Right atrium auricular region (tissue), 2 donors: ENCODE data around the gene CADPS2. TPM values are rescaled to one million over a fixed set of nuclear protein-coding genes. Genes with fewer than 3 reads are reported as not detected.

Experiments
- DNase-seq: peaks from one replicate; pipeline ENCODE4 v3.0.0-alpha.2; 2019; ENCODE audit warnings: low spot score
- H3K27ac ChIP-seq, 2 donors: fragments of 200-600 bp; sonication (generic); 1 replicate in 1 of 2; 2 replicates in 1 of 2; pipeline ENCODE4 v1.5.1; 2016 to 2019
- H3K27me3 ChIP-seq, 2 donors: fragments of 200-600 bp; sonication (generic); one replicate each; pipeline versions ENCODE4 v1.5.1 to v1.6.0; 2017 to 2019
- H3K36me3 ChIP-seq: fragments of 200-600 bp; sonication (generic); one replicate; pipeline ENCODE4 v1.5.1; 2016
- H3K4me1 ChIP-seq, 2 donors: fragments of 200-600 bp; sonication (generic); one replicate each; pipeline versions ENCODE4 v1.5.1 to v1.6.0; 2017 to 2019
- H3K4me3 ChIP-seq, 2 donors: fragments of 200-600 bp; sonication (generic); 1 replicate in 1 of 2; 2 replicates in 1 of 2; pipeline ENCODE4 v1.5.1; 2017 to 2019; ENCODE audit warnings: mild to moderate bottlenecking in 1 of 2, moderate library complexity in 1 of 2
- H3K9me3 ChIP-seq, 2 donors: fragments of 200-600 bp; sonication (generic); one replicate each; pipeline ENCODE4 v1.5.1; 2019
- CTCF ChIP-seq, 2 donors: fragments of 200-600 bp; sonication (generic); IDR thresholded peaks; one replicate each; pipeline ENCODE4 v1.5.1; 2019; ENCODE audit warnings: antibody characterized with exemption in 2 of 2
- total RNA-seq, 2 donors: library from RNA; depleted of rRNA; stranded (reverse); fragments of >200 nt; gene quantifications; one replicate each; pipeline ENCODE4 v1.1.0, GENCODE V29; 2016

The CADPS2 gene
- total RNA-seq, 2 donors from 2014 or later, result 11.8 to 19.9 TPM

DNA sequence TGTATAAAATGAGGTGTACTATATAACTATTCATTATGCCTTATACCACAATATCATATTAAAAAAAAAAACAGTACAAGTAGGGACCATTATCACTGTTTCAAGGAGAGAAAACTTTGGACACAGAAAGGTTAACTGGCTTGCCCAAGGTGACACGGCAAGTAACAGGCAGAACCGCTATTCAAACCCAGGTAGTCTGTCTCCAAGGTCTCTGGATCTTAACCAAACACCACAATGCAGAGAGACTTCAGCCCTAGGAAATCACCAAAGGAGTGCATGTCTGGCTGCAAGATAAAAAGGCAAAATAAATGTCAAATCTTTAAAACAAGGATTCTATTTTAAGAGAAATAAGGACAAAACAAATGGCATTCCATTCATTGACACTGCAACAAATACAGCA is 56.3 kb downstream of the CADPS2 start:
- Histone ChIP-seq H3K4me3 (no peak overlapping the region), H3K36me3 (no peaks in the 10 kb centered on the region), H3K27ac (no peak overlapping the region), H3K27me3 (no peaks in the 10 kb centered on the region), H3K4me1 (no peaks in the 10 kb centered on the region), H3K9me3 (no peaks in the 10 kb centered on the region)
- DNase-seq, result no peak
- TF ChIP-seq CTCF (IDR thresholded peaks at IDR 0.05), result no peak

DNA sequence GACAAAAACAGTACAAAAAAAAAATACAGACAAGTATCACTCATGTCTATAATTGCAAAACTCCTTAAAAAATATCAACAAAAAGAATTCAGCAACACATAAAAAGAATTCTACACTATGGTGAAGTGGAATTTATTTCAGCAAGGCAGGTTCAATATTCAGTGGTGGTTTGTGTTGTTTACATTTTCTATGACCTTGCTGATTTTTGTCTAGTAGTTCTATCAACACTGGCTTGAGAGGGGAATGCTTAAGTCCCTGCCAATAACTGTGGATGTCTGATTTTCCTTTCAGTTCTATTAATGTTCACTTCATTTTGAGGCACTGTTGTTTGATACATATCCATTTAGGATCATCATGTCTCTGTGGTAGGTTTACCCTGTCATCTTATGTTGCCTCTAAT is 58.5 kb downstream of the CADPS2 start:
- no peaks in the 10 kb centered on the region for H3K4me1 ChIP-seq
- H3K27ac ChIP-seq, result no peak overlapping the region
- H3K27me3 ChIP-seq, result no peaks in the 10 kb centered on the region
- H3K36me3 ChIP-seq, result no peaks in the 10 kb centered on the region
- DNase-seq, result no peak
- no peaks in the 10 kb centered on the region for H3K9me3 ChIP-seq
- H3K4me3 ChIP-seq, result no peak overlapping the region
- no peak for TF ChIP-seq CTCF (IDR thresholded peaks at IDR 0.05)

GRCh38 chr7:122813845-122814244 is 72.4 kb downstream of the CADPS2 start:
- no peak for TF ChIP-seq CTCF (IDR thresholded peaks at IDR 0.05)
- no peaks in the 10 kb centered on the region for H3K4me1 ChIP-seq
- H3K36me3 ChIP-seq, result no peaks in the 10 kb centered on the region
- H3K27ac ChIP-seq, result no peak overlapping the region
- H3K9me3 ChIP-seq, result peaks cover 0 to 7% of the 10 kb centered on the region in 2 donors
- no peak for DNase-seq
- H3K27me3 ChIP-seq, result no peaks in the 10 kb centered on the region
- H3K4me3 ChIP-seq, result no peak overlapping the region

DNA sequence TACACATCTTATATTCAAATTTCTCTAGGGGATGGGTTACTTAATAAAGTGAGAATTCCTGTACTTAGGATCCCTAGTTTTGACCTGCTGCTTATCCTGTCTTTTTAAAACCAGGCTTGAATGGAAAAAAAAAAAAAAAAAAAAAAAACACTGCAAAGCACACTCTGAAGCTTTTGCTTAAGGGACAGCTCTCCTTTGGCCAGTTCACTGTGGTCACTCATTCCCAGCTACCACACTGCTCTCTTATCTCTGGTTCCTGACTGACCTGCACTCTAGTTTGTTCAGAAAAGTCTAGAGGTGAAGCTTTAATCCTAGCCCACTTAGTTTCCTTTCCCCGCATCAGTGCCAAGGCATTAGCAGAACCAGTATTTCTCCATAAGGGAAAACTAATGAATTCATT is 82.4 kb downstream of the CADPS2 start:
- Histone ChIP-seq H3K4me1 (peaks cover 0 to 8% of the 10 kb centered on the region in 2 donors), H3K27ac (peak overlapping the region in 1 of 2 donors; percentile 33), H3K4me3 (no peak overlapping the region), H3K9me3 (no peaks in the 10 kb centered on the region), H3K36me3 (no peaks in the 10 kb centered on the region), H3K27me3 (no peaks in the 10 kb centered on the region)
- DNase-seq, result no peak
- no peak for TF ChIP-seq CTCF (IDR thresholded peaks at IDR 0.05)

GRCh38 chr7:122803323-122803722 is 82.9 kb downstream of the CADPS2 start:
- no peaks in the 10 kb centered on the region for H3K27me3 ChIP-seq
- H3K4me1 ChIP-seq, result peaks cover 0 to 8% of the 10 kb centered on the region in 2 donors
- no peak overlapping the region for H3K4me3 ChIP-seq
- H3K9me3 ChIP-seq, result no peaks in the 10 kb centered on the region
- H3K27ac ChIP-seq, result peak overlapping the region; percentile 33 to 70
- DNase-seq, result no peak
- peak; percentile 27 to 65 for TF ChIP-seq CTCF (IDR thresholded peaks at IDR 0.05)
- no peaks in the 10 kb centered on the region for H3K36me3 ChIP-seq

- TF ChIP-seq CTCF (IDR thresholded peaks at IDR 0.05), result no peak
- Histone ChIP-seq H3K4me1 (peaks cover 0 to 8% of the 10 kb centered on the region in 2 donors), H3K4me3 (no peak overlapping the region), H3K9me3 (no peaks in the 10 kb centered on the region), H3K36me3 (no peaks in the 10 kb centered on the region), H3K27ac (peak overlapping the region; percentile 58 to 70), H3K27me3 (no peaks in the 10 kb centered on the region)
- no peak for DNase-seq
Observed at GRCh38 chr7:122802301-122802751, 83.9 kb downstream of the CADPS2 start.
